NB4 (cell line): Measurements from ENCODE around the gene DLG1.

Source experiments
- CTCF ChIP-seq: IDR thresholded peaks from one replicate; pipeline ENCODE4 v1.5.1; 2012; ENCODE audit warnings: low read depth, low read length
- MAX ChIP-seq: IDR thresholded peaks from 2 replicates; pipeline ENCODE4 v1.6.1; 2011; ENCODE audit warnings: low read depth, low read length
- POLR2A ChIP-seq: IDR thresholded peaks from 2 replicates; pipeline ENCODE4 v1.6.1; 2011; ENCODE audit warnings: mild to moderate bottlenecking; ENCODE audit not compliant: insufficient read length; ENCODE audit errors: extremely low read depth

GRCh38 chr3:197139586-197139985, 158.8 kb downstream of the DLG1 start:
- TF ChIP-seq CTCF (no peak), POLR2A (no peak), MAX (no peak)
